ENCODE results near the gene ANGPTL2.
"Not testable (repeated sequence)": the region's sequence is repeated elsewhere in the genome, so short reads cannot be mapped to it uniquely, and the experiment has no call there.

The ANGPTL2 gene, protein sequence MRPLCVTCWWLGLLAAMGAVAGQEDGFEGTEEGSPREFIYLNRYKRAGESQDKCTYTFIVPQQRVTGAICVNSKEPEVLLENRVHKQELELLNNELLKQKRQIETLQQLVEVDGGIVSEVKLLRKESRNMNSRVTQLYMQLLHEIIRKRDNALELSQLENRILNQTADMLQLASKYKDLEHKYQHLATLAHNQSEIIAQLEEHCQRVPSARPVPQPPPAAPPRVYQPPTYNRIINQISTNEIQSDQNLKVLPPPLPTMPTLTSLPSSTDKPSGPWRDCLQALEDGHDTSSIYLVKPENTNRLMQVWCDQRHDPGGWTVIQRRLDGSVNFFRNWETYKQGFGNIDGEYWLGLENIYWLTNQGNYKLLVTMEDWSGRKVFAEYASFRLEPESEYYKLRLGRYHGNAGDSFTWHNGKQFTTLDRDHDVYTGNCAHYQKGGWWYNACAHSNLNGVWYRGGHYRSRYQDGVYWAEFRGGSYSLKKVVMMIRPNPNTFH

GRCh38 chr9:127122176-127123063 lies at the start of gene ANGPTL2:
Gene ANGPTL2 (minus strand): TSS chr9:127122635. CDS start chr9:127108731, 13,904 bp downstream.
- no peak for DNase-seq

DNA sequence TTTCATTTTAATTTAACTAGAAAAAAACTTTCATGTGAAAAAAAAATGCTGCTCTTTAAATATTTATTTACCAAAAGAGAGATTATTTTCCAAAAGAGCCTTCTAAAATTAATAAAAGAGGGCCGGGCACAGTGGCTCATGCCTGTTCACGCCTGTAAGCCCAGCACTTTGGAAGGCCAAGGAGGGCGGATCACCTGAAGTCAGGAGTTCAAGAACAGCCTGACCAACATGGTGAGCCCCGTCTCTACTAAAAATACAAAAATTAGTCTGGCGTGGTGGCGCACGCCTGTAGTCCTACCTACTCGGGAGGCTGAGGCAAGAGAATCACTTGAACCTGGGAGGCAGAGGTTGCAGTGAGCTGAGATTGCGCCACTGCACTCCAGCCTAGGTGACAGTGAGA lies 48.9 kb upstream of the ANGPTL2 start:
- not testable (repeated sequence) for DNase-seq

DNA sequence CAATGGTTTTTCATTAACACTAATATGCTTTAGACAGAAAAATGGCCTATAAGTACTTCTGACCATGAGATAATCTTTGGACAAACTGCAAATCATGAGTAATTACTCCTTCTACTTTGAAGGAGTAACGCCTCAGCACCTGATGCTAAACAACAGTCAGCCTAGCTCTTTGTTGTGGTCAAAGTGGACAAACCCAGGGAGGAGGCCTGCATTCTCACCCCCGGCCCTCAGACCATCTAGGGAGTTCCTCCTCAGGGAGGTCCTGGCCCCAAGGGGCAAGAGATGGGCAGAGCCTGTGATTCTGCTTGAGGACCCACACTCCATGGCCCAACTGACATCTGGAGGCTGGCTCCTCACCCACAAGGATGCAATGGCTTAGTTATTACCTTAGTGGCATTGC lies 48.2 kb upstream of the ANGPTL2 start:
- DNase-seq = no peak

GRCh38 chr9:127170103-127170502 lies 47.7 kb upstream of the ANGPTL2 start:
- DNase-seq = no peak

DNA sequence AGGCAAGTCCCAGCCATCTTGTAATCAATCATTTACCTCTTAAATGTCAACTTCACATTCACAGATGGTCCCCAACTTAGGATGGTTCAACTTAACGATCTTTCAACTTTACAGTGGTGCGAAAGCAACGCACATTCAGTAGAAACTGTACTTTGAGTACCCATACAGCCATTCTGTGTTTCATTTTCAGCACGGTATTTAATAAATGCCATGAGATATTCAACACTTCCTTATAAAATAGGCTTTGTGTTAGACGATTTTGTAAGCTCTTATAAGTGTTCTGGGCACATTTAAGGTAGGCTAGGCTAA lies 47.1 kb upstream of the ANGPTL2 start:
- no peak for DNase-seq

DNA sequence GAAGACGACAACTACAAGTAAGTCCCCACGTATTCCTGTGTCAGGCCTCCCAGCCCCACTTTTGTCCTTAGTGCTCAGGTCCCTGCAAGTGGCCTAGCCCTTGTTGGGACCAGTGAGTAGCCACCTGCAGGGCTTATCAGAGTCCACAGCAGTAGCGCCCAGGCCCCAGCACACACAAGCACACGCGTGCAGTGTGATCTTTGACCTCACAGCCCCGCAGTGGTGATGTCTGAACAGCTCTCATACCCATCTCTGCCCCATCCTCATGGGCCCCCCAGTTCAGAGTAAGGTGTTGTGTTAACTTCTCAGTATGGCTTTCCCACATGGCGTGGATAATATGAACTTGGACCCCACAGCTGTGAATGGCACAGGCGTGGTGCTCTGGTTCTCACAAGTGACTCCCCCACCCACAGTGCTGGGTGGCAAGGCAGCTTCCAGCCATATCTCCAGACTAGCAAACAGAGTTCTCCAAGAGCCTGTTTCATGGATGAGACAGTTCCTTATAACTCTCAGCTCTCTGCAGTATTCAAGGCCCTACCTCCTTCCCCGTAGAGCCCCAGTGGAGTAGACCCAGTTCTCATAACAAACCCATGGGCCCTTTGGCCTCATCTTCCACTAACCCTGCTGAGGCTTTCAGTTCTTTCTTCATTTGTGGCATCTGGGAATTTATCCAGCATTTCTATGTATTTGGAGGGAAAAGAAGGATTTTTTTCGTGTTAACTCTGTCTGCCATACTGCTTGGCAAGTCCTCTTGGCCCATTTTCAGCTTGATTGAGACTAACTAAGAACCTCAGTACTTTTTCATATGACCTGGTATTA lies 46.5 kb upstream of the ANGPTL2 start:
- no peak for DNase-seq

DNA sequence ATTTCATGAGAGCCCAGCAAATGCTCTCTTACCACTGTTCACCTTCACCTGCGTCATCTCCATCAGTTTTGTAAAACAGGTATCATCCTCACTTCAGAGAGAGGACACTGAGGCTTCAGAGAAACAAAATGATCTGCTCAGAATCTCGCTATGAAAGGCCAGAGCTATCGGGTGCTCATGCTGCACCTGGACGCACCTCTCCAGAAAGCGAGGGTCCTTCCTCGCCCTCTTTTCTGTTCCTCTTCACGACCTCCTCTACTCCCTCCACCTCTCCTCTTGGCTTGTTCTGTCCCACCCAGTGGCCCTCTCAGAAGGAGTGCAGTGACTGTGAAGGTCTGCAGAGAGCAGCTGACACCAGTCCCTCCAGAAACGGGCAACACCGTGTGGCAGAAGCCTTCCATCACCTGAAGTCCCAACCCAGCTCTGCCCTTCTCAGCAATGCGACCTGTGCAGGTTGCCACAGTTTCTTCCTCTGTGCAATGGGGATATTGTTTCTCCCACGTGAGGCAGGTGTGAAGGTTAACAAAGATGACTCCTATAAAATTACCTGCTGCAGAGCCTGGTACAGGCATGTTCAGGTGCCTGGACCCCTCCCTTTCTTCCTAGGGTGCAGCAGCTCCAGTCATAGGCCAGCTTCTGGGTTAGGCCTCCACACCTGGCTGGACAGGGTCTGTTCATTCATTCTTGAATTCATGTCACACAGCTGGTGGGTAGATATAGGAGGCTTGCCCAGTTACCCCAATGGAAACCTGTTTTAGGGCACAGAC lies 45.3 kb upstream of the ANGPTL2 start:
- DNase-seq = no peak

DNA sequence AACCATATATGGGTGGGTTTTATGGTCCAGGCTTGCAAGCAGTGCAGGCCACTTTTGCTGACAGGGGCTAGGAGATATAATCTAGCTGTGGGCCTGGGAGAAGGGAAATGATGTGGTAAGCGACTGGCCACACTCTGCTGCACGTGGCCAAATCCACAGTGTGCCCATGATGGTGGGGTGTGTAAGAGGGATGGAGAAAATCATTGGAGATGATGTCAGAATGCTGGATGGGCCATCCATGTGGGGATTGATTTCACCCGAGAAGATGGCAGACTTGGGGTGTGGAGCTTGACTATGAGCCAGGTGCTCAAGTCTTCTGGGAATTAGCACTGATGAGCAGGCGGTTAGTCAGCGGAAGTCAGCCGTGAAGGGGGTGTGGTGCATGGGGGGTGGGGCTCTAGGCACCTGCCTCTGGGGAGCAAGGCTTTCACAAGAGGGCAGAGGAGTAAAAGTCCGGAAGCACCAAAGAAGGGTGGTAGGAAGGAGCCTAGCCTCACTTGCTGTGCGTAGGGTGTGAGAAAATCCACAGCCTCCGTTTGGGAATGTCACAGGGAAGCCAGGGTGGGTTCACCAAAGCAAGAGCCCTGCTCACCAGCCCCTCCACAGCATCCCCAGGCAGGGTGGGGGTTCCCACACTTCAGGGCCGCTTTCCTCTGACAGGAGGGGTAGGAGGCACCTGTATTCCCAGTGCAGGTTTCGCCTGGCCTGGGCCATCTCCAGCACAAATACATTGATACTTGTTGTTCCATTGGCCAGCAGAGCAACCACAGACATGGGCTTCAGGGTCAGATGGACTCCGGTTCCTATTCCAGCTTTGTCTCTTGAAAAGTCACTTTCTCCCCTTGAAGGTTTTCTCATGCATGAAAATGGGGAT lies 44.5 kb upstream of the ANGPTL2 start:
- DNase-seq = no peak

DNA sequence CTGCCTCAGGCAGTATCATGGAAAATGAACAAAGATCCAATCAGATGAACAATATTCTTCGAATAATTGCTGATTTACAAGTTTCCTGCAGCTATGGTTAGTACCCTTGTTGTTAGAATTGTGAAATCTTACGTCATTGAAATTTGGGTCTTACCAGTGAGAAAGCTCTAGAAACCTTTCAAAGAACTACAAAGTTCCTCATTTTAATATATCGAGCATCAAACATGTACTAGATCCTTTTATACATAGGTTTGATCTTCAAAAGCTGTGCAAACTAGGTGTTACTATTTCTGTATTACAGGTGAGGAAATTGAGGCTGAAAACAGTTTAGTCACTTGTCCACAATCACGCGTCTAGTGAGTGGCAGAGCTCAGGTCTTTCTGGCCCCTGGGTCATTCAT lies 43.7 kb upstream of the ANGPTL2 start:
- DNase-seq = no peak

DNA sequence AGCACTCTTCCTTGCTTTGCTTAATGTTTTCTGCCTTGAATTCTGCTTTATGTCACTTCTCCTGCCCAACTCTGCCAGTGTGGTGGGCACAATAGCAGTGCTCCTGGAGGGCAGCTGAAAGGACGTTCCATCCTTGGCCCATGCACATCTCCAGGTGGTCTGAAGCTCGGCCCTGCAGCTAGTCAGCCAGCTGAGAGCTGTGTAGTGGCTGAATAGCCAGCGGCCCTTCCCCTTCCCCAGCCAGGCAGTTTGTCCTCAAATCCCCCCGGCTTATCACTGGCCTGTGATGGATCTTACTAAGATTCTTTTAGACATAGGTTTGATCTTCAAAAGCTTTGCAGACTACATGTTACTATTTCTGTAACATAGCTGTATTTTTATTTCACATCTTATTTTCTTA lies 42.7 kb upstream of the ANGPTL2 start:
- DNase-seq = no peak

GRCh38 chr9:127163409-127163808 lies 41.0 kb upstream of the ANGPTL2 start:
- no peak for DNase-seq

- no peak for DNase-seq
Measured at GRCh38 chr9:127162864-127163365, 40.5 kb upstream of the ANGPTL2 start.

- no peak for DNase-seq
Measured at GRCh38 chr9:127162046-127162863, 39.8 kb upstream of the ANGPTL2 start.

DNA sequence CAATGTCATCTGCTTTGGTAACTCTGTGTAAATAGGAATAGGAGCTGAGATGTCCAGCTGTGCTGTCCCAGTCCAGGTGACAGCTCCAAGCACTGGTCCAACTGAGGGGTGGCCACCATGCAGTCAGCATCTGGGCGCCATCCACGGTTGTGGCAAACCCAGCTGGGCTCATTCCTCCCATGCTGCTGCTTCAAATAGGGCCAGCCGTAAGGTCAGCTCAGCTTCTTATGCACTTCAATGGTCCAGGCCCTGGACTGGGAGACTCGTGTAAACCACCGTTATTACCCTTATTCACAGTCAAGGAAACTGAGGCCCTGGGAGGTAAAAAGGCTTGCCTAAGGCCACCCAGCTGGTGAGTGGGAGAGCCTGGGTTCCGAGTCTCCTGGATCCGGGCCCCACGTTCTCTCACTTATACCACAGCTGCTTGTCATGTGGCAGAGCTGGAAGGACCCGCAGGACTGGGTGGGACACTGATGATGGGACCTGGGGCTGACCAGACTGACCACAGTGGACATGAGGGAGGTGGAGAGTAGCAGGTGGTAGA lies 38.7 kb upstream of the ANGPTL2 start:
- DNase-seq = no peak

GRCh38 chr9:127159949-127160610 lies 37.6 kb upstream of the ANGPTL2 start:
- no peak for DNase-seq

- no peak for DNase-seq
Measured at GRCh38 chr9:127159325-127159801, 36.9 kb upstream of the ANGPTL2 start.

- no peak for DNase-seq
Measured at GRCh38 chr9:127158786-127159324, 36.4 kb upstream of the ANGPTL2 start.

DNA sequence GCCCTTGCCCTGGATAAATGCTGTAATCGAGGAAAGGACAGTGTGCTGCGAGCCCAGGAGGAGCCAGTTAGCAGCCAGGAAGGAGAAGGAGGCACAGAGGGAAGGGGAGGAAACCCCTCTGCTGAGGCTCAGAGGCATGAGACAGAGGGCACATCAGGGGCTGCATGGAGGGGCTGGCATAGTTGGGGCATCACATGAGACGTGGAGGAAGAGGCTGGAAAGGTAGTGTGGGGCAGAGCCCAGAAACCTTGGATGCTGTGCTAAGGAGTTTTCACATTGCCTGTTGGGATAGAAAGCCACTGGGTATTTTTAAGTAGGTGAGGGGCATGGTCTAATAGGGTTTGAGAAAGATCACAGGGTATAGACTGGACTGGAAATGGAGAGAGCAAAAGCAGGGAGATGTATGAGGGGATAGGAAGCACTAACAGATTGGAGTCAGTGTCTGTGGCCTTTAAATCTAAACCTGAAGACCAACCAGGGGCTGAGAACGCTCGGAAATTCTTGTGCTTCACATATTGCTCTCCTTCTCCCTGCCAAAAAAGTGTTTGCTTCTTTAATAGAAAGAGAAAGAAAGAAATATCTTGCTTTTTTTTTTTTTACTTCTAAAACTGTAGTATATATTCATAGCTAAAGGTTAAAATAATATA lies 33.0 kb upstream of the ANGPTL2 start:
- no peak for DNase-seq
